ENCODE measurements around the gene ANKRD63. TPM values are rescaled to one million over a fixed set of nuclear protein-coding genes. Genes with fewer than 3 reads are reported as not detected.

The ANKRD63 gene
- total and polyA plus RNA-seq, 4 experiments from 2014 or later = not detected

DNA sequence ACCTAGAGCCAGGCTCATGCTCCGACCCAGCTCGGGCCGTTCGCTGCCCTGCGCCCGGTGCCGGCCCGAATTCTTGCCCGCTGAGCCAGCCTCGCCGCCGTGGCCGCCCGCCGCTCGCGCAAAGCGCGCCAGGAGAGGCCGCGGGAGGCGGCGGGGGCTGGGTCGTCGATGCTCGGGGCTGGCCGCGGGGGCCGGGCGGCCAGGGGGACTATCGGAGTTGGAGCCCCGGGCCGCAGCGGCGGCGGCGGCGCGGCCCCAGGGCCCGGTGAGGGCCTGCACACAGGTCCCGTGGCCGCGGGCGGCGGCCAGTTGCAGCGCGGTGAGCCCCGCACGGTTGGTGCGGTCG is 1.1 kb downstream of the ANKRD63 start:
- Histone ChIP-seq H3K4me3 (ENCODE audit: low read length in 2 of 2) (peak overlapping the region in 1 of 2 donors; percentile 57), H3K36me3 (ENCODE audit: insufficient read depth, low read length) (no peaks in the 10 kb centered on the region), H3K9me3 (ENCODE audit: control insufficient read depth in 1 of 2, low read length in 2 of 2) (no peaks in the 10 kb centered on the region), H3K27ac (ENCODE audit: low read depth, low read length) (no peak overlapping the region), H3K27me3 (ENCODE audit: insufficient read depth, low read length) (peaks cover 6% of the 10 kb centered on the region), H3K4me1 (ENCODE audit: insufficient read depth, low read length) (peaks cover 13% of the 10 kb centered on the region)
- H3K27ac Mint-ChIP-seq = no peak overlapping the region
- intact Hi-C loops (cut with micrococcal nuclease) = loop anchor here (5.0 kb wide), 1 partner anchor 41 kb away; the partner anchor contains the start of gene INAFM2
- peaks cover 2 to 9% (median 4%) of the 10 kb centered on the region in 4 donors for H3K4me1 Mint-ChIP-seq
- CTCF ChIA-PET (ENCODE audit: partially characterized antibody) = interaction anchor here (5.1 to 5.2 kb wide), 2 partner anchors 28 to 55 kb away, joined by 39 to 94 read pairs; partner anchors contain the start of gene PLCB2
- POLR2A ChIA-PET (ENCODE audit: partially characterized antibody) = interaction anchor here (5.3 kb wide), 1 partner anchor 26 kb away, joined by 67 read pairs; the partner anchor contains the start of gene PLCB2
- H3K27me3 Mint-ChIP-seq = peaks cover 11 to 26% of the 10 kb centered on the region in 2 donors
- no peak for DNase-seq
- peaks cover 0 to 2% (median 0%) of the 10 kb centered on the region in 8 donors for H3K9me3 Mint-ChIP-seq
- H3K36me3 Mint-ChIP-seq = peaks cover 0 to 2% of the 10 kb centered on the region in 2 donors
- H3K4me3 Mint-ChIP-seq = no peak overlapping the region

DNA sequence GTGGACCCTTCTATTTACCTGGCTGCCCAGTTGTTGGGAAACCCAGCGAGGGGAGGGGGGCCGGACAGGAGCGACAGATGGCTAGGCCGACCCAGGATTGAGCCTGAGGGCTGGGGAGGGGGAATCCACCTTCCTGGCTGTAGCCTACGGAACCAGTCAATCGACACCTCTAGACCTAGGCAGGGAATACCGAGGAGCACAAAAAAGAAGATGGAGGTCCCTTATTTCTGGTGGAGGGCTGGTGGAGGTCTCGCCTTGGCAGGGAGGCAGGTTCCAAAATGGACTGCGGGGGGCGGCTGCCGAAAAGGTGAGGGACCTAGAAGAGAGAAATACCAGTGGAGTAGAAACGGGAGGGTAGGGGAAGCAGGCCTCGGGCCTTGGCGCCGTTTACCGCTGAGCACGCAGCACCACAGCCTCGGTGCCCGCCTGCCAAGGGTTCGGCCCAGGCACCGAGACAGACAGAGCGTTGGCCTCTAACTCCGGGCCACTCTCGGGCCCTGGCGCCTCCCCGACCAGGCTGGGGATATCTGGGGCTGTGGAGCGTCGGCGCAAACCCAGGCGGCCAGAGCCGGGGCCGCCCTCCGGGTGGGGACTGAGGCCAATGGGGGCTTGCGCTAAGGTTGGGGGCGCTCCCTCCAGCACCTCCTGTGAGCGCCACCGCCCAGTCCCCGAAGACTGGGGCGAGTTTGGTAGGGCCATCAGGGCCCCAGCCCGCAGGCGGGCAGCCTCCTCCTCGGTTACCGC is 1.6 kb downstream of the ANKRD63 start:
- H3K4me1 Mint-ChIP-seq = peaks cover 2 to 9% (median 4%) of the 10 kb centered on the region in 4 donors
- H3K27me3 Mint-ChIP-seq = peaks cover 11 to 27% of the 10 kb centered on the region in 2 donors
- no peak for DNase-seq
- H3K36me3 Mint-ChIP-seq = no peaks in the 10 kb centered on the region
- peak overlapping the region; percentile 20 to 76 (median 51) for H3K4me3 Mint-ChIP-seq
- ChIA-PET POLR2A (ENCODE audit: partially characterized antibody) (interaction anchor here (4.8 to 5.3 kb wide), 2 partner anchors 27 to 28 kb away, joined by 40 to 67 read pairs; partner anchors contain the start of gene PLCB2), CTCF (ENCODE audit: partially characterized antibody) (interaction anchor here (0.9 to 14.0 kb wide), 16 partner anchors 8 to 241 kb away, joined by 3 to 427 read pairs (median 27); partner anchors contain the start of genes CCDC9B, INAFM2, PLCB2 and SRP14)
- H3K27me3 ChIP-seq (ENCODE audit: insufficient read depth, low read length) = peaks cover 6% of the 10 kb centered on the region
- H3K4me1 ChIP-seq (ENCODE audit: insufficient read depth, low read length) = peaks cover 13% of the 10 kb centered on the region
- no peak overlapping the region for H3K27ac Mint-ChIP-seq
- H3K4me3 ChIP-seq (ENCODE audit: low read length in 2 of 2) = no peak overlapping the region
- no peaks in the 10 kb centered on the region for H3K9me3 ChIP-seq (ENCODE audit: control insufficient read depth in 1 of 2, low read length in 2 of 2)
- intact Hi-C loops (cut with micrococcal nuclease) = loop anchor here (5.0 kb wide), 1 partner anchor 41 kb away; the partner anchor contains the start of gene INAFM2
- H3K27ac ChIP-seq (ENCODE audit: low read depth, low read length) = no peak overlapping the region
- no peaks in the 10 kb centered on the region for H3K36me3 ChIP-seq (ENCODE audit: insufficient read depth, low read length)
- H3K9me3 Mint-ChIP-seq = peaks cover 0 to 2% (median 0%) of the 10 kb centered on the region in 8 donors

DNA sequence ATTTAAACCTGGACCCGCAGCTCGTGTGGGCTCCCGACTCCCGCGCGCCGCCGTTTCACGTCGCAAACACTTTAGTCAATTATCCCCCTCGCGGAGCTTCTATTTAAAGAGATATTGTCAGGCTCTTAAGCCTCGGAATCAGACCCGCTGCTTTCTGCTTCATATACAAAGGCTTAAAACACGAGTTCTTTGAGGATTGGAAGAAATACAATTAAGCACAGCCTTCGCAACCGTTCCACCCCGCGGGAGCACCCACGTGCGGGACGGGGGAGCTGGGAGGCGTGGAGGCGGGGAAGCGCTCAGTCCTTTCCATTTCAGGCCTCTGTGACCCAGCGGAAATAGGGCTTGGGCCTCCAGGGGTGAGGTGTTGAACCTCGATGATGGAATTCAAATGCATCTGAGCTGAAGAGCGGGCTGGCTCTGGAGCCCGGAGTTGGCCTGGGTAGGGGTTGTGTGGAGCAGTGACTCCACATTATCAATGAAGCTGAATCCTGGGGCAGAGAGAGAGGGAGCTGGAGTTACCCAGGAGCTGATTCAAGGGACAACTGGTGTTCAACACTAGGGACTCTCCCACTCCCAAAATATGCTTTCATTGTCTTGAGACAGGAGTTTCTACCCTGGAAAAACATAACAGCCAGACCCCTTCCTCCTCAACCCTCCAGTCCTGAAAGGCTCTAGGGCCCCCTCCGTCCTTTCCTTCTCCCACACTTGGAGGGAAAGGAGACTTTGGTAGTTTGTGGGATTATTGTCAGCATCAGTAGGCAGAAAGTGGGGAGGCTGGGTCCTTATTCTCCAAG is 2.4 kb downstream of the ANKRD63 start:
- POLR2A ChIA-PET (ENCODE audit: partially characterized antibody) = interaction anchor here (0.7 to 4.8 kb wide), 2 partner anchors 28 to 275 kb away, joined by 3 to 40 read pairs; partner anchors contain the start of gene PLCB2
- Histone ChIP-seq H3K36me3 (ENCODE audit: insufficient read depth, low read length) (no peaks in the 10 kb centered on the region), H3K9me3 (ENCODE audit: control insufficient read depth in 1 of 2, low read length in 2 of 2) (no peaks in the 10 kb centered on the region), H3K27ac (ENCODE audit: low read depth, low read length) (no peak overlapping the region), H3K4me1 (ENCODE audit: insufficient read depth, low read length) (peaks cover 13% of the 10 kb centered on the region), H3K4me3 (ENCODE audit: low read length in 2 of 2) (no peak overlapping the region), H3K27me3 (ENCODE audit: insufficient read depth, low read length) (peaks cover 6% of the 10 kb centered on the region)
- Mint-ChIP-seq H3K36me3 (no peaks in the 10 kb centered on the region), H3K27me3 (peaks cover 11 to 27% of the 10 kb centered on the region in 2 donors), H3K9me3 (peaks cover 0 to under 1% (median 0%) of the 10 kb centered on the region in 8 donors), H3K4me1 (peaks cover 2 to 9% (median 4%) of the 10 kb centered on the region in 4 donors), H3K4me3 (peak overlapping the region in 6 of 8 donors; percentile 20 to 76 (median 50)), H3K27ac (peak overlapping the region in 1 of 7 donors; percentile 73)
- DNase-seq = no peak
- intact Hi-C loops (cut with micrococcal nuclease) = loop anchor here (5.0 kb wide), 1 partner anchor 42 kb away; the partner anchor contains the start of gene INAFM2
- CTCF ChIA-PET (ENCODE audit: partially characterized antibody) = interaction anchor here (0.9 to 14.0 kb wide), 18 partner anchors 9 to 240 kb away, joined by 3 to 427 read pairs (median 10); partner anchors contain the start of genes CCDC9B, INAFM2, PLCB2 and SRP14

DNA sequence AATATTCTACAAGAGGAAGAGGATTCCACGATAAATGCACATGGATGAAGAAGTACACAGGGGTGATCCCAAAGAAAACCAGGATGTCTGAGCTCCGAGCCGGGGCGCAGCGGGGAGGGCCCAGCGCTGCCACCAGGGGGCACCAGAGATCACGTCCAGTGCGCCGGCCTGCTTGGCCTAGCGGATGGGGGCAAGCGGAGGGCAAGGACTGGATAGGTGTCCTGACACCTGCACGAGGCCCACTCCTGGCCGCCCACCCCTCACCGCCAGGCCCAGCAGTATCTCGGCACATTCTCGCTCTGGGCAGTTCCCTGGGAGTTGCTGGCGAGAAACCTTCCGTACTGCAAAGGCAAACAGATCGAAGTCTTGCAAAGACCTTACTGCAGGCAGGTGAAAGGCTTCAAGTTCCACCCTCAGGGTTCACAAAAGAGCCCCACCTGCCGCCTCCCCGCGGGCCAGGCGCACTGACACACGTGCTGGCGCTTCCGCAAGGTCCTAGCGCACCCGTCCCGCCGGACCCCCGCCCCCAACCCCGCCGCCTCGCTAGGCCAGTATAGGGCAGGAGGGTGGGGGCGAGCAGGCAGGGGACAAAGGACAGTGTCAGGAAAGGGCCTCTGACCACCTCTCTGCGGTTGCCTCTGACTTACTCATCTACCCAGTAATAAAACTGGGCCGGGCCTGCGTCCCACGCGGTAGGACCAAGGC is 3.3 kb downstream of the ANKRD63 start:
- Histone ChIP-seq H3K27ac (ENCODE audit: low read depth, low read length) (no peak overlapping the region), H3K27me3 (ENCODE audit: insufficient read depth, low read length) (peaks cover 6% of the 10 kb centered on the region), H3K36me3 (ENCODE audit: insufficient read depth, low read length) (no peaks in the 10 kb centered on the region), H3K4me1 (ENCODE audit: insufficient read depth, low read length) (peaks cover 13% of the 10 kb centered on the region), H3K4me3 (ENCODE audit: low read length in 2 of 2) (no peak overlapping the region), H3K9me3 (ENCODE audit: control insufficient read depth in 1 of 2, low read length in 2 of 2) (no peaks in the 10 kb centered on the region)
- H3K4me3 Mint-ChIP-seq = peak overlapping the region in 2 of 8 donors; percentile 24 to 39
- CTCF ChIA-PET (ENCODE audit: partially characterized antibody) = interaction anchor here (0.6 to 14.0 kb wide), 40 partner anchors 8 to 1574 kb away, joined by 3 to 427 read pairs (median 5); partner anchors contain the start of genes CCDC9B, INAFM2, KNSTRN and PLCB2
- H3K36me3 Mint-ChIP-seq = no peaks in the 10 kb centered on the region
- H3K27me3 Mint-ChIP-seq = peaks cover 11 to 27% of the 10 kb centered on the region in 2 donors
- peak in 4 of 5 donors; percentile 48 to 67 (median 56) for DNase-seq
- H3K9me3 Mint-ChIP-seq = no peaks in the 10 kb centered on the region
- POLR2A ChIA-PET (ENCODE audit: partially characterized antibody) = interaction anchor here (0.7 to 4.8 kb wide), 4 partner anchors 29 to 276 kb away, joined by 3 to 40 read pairs (median 4); partner anchors contain the start of gene PLCB2
- H3K27ac Mint-ChIP-seq = peak overlapping the region in 3 of 7 donors; percentile 12 to 73 (median 40)
- peaks cover 2 to 12% (median 5%) of the 10 kb centered on the region in 4 donors for H3K4me1 Mint-ChIP-seq
- intact Hi-C loops (cut with micrococcal nuclease) = loop anchor here (1.0 to 10.0 kb wide), 4 partner anchors 31 to 395 kb away; partner anchors contain the start of gene INAFM2

DNA sequence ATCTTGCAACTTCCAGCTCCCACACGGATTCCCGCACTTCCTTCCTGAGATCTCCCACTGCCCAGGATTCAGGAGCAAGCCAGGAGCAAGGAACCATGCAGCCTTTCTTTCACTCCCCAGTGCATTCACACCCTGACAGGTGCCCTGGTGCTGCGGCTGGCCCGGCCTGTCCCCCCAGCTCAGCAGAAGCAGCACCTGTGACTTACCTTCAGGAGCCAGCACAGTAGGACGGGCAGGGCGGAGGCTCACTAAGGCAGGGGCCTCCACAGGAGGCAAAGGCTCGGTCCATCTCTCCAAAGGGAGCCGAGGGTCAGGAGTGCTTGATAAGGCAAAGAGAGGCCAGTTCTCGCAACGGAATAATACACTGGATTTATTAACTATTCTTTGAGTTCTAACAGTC is 4.8 kb downstream of the ANKRD63 start:
- Mint-ChIP-seq H3K27ac (no peak overlapping the region), H3K36me3 (no peaks in the 10 kb centered on the region), H3K27me3 (peaks cover 11 to 27% of the 10 kb centered on the region in 2 donors), H3K9me3 (no peaks in the 10 kb centered on the region), H3K4me3 (no peak overlapping the region), H3K4me1 (peaks cover 2 to 10% (median 5%) of the 10 kb centered on the region in 4 donors)
- POLR2A ChIA-PET (ENCODE audit: partially characterized antibody) = interaction anchor here (4.8 kb wide), 1 partner anchor 31 kb away, joined by 40 read pairs; the partner anchor contains the start of gene PLCB2
- H3K36me3 ChIP-seq (ENCODE audit: insufficient read depth, low read length) = no peaks in the 10 kb centered on the region
- peaks cover 7% of the 10 kb centered on the region for H3K4me1 ChIP-seq (ENCODE audit: insufficient read depth, low read length)
- no peaks in the 10 kb centered on the region for H3K9me3 ChIP-seq (ENCODE audit: control insufficient read depth in 1 of 2, low read length in 2 of 2)
- no peak overlapping the region for H3K4me3 ChIP-seq (ENCODE audit: low read length in 2 of 2)
- H3K27me3 ChIP-seq (ENCODE audit: insufficient read depth, low read length) = peaks cover 6% of the 10 kb centered on the region
- intact Hi-C loops (cut with micrococcal nuclease) = loop anchor here (10.0 kb wide), 1 partner anchor 393 kb away; no protein-coding TSS in a partner anchor
- CTCF ChIA-PET (ENCODE audit: partially characterized antibody) = interaction anchor here (0.7 to 14.0 kb wide), 8 partner anchors 10 to 1838 kb away, joined by 3 to 427 read pairs (median 104); partner anchors contain the start of genes CCDC9B and PLCB2
- H3K27ac ChIP-seq (ENCODE audit: low read depth, low read length) = no peak overlapping the region
- no peak for DNase-seq

DNA sequence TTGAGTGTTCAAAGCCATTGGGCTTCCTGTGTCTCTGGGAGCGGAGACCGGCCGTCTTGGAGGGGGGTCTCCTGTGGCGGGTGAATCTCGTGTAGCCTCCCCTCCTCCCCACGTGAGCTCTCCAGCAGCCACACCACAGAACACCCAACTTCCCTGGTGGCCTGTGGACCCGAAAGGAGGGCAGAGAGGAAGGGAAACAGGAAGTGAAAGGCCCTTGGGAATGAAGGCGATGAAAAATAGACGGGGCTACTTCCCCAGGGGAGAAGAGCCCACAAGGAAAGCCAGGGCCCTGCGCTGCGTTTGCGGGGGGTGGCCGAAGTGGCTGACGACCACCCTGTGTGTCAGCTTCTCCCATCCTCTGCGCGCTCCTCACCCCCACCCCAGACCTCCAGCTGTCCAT is 5.4 kb downstream of the ANKRD63 start:
- intact Hi-C loops (cut with micrococcal nuclease) = loop anchor here (10.0 kb wide), 1 partner anchor 393 kb away; no protein-coding TSS in a partner anchor
- H3K27ac Mint-ChIP-seq = no peak overlapping the region
- CTCF ChIA-PET (ENCODE audit: partially characterized antibody) = interaction anchor here (1.8 to 14.0 kb wide), 5 partner anchors 10 to 230 kb away, joined by 5 to 427 read pairs (median 324); partner anchors contain the start of genes CCDC9B and PLCB2
- no peak for DNase-seq
- Histone ChIP-seq H3K27ac (ENCODE audit: low read depth, low read length) (no peak overlapping the region), H3K4me1 (ENCODE audit: insufficient read depth, low read length) (peaks cover 5% of the 10 kb centered on the region), H3K4me3 (ENCODE audit: low read length in 2 of 2) (no peak overlapping the region), H3K9me3 (ENCODE audit: control insufficient read depth in 1 of 2, low read length in 2 of 2) (no peaks in the 10 kb centered on the region), H3K27me3 (ENCODE audit: insufficient read depth, low read length) (peaks cover 6% of the 10 kb centered on the region), H3K36me3 (ENCODE audit: insufficient read depth, low read length) (no peaks in the 10 kb centered on the region)
- no peaks in the 10 kb centered on the region for H3K36me3 Mint-ChIP-seq
- no peak overlapping the region for H3K4me3 Mint-ChIP-seq
- peaks cover 2 to 10% (median 5%) of the 10 kb centered on the region in 4 donors for H3K4me1 Mint-ChIP-seq
- POLR2A ChIA-PET (ENCODE audit: partially characterized antibody) = interaction anchor here (1.2 to 4.8 kb wide), 2 partner anchors 31 to 229 kb away, joined by 3 to 40 read pairs; partner anchors contain the start of gene PLCB2
- no peaks in the 10 kb centered on the region for H3K9me3 Mint-ChIP-seq
- peaks cover 11 to 27% of the 10 kb centered on the region in 2 donors for H3K27me3 Mint-ChIP-seq
